Ammon's horn (tissue), 1 donor: ENCODE measurements around the gene NOMO2.
"Not testable (repeated sequence)": the region's sequence is repeated elsewhere in the genome, so short reads cannot be mapped to it uniquely, and the experiment has no call there.

Experiments used
- DNase-seq: peaks from one replicate; pipeline ENCODE4 v3.0.0-alpha.2; 2016; ENCODE audit warnings: low spot score

The NOMO2 gene

GRCh38 chr16:18518536-18519283 lies 43.2 kb downstream of the NOMO2 start:
- not testable (repeated sequence) for DNase-seq

- DNase-seq: not testable (repeated sequence)
Measured at GRCh38 chr16:18498430-18498829, 63.5 kb downstream of the NOMO2 start.

DNA sequence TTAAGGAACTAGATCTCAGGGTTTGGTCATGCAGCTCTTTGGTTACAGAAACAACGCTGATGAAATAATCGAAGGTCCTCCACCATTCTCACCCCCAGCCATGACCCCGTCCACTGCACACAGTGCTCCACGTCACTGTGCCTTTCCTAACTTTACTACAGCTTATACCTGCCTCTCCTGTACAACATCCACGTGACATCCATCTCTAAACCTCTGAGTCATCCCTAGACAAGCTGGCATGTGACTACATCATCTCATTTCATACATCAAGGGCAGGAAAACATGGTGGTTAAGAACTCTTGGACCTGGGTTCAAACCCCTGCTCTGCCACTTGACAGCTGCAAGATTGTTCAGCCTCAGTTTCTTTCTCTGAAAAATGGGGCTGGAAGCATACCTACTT lies 64.9 kb downstream of the NOMO2 start:
- not testable (repeated sequence) for DNase-seq

DNA sequence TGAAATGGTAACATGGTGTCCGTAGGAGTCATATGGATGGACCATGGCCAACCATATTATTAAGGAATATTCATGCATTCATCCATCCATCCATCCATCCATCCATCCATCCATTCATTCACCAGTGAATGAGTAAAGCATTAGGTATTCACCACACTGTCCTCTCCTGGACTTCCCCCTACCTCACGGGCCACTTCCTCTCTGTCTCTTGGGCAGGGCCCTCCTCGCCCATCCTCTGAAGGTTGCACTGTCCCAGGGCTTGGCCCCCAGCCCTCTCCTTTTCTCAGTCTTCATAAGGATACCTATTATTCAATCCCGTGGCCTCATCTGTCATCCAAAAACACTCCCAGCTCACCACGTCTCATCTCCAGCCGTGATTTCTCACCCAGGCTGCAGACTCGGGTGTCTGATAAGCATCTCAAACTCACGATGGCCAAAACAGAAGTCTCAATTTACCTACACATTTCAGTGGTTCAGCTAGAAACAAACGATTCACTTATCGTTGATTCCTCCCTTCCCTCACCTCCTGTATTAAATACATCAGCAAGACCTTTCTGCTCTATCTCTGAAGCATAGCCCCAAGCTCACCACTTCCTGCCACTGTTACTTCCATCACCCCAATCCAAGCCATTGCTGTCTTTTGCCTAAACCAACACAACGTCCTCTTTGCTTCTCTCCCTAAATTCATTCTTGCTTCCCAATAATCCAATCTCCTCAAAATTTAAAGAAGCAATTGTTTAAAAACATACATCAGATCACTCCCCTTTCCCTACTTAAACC lies 69.6 kb downstream of the NOMO2 start:
- not testable (repeated sequence) for DNase-seq

DNA sequence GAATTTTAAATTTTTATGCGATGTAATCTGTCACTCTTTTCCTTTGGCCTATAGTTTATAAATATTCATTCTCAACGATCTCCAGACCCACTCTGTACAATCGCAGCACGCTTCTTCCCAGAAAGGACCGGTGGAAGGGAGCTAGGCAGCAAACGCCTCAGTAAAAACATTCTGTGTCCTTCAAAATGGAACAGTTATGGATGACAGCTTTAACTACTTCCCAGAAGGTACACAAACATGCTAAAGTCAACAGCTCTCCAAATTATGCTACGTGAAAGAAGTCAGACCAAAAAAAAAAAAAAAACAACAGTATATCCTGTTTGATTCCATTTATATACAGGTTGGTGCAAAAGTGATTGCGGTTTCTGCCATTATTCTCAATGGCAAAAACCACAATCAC lies 125.9 kb downstream of the NOMO2 start:
- DNase-seq: not testable (repeated sequence)

DNA sequence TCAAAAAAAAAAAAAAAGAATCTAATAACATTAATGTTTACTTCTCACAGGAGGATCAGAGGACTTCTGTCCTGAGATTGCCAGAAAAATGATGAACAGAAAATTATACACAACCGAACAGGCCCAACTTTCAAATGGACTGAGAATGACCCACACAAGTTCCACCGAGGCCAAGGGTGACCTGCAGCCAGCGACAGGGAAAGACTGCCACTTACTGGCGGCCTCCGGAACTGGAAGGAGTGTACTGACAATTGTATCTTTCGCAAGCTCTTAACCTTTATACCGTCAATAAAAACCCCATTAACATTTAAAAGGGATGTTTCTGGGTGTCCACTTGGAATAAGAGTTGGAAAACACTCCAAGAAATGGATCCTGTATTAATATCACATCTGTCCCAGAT lies 146.1 kb downstream of the NOMO2 start:
- DNase-seq: not testable (repeated sequence)

DNA sequence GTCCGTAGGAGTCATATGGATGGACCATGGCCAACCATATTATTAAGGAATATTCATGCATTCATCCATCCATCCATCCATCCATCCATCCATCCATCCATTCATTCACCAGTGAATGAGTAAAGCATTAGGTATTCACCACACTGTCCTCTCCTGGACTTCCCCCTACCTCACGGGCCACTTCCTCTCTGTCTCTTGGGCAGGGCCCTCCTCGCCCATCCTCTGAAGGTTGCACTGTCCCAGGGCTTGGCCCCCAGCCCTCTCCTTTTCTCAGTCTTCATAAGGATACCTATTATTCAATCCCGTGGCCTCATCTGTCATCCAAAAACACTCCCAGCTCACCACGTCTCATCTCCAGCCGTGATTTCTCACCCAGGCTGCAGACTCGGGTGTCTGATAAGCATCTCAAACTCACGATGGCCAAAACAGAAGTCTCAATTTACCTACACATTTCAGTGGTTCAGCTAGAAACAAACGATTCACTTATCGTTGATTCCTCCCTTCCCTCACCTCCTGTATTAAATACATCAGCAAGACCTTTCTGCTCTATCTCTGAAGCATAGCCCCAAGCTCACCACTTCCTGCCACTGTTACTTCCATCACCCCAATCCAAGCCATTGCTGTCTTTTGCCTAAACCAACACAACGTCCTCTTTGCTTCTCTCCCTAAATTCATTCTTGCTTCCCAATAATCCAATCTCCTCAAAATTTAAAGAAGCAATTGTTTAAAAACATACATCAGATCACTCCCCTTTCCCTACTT lies 152.2 kb downstream of the NOMO2 start:
- DNase-seq: not testable (repeated sequence)

DNA sequence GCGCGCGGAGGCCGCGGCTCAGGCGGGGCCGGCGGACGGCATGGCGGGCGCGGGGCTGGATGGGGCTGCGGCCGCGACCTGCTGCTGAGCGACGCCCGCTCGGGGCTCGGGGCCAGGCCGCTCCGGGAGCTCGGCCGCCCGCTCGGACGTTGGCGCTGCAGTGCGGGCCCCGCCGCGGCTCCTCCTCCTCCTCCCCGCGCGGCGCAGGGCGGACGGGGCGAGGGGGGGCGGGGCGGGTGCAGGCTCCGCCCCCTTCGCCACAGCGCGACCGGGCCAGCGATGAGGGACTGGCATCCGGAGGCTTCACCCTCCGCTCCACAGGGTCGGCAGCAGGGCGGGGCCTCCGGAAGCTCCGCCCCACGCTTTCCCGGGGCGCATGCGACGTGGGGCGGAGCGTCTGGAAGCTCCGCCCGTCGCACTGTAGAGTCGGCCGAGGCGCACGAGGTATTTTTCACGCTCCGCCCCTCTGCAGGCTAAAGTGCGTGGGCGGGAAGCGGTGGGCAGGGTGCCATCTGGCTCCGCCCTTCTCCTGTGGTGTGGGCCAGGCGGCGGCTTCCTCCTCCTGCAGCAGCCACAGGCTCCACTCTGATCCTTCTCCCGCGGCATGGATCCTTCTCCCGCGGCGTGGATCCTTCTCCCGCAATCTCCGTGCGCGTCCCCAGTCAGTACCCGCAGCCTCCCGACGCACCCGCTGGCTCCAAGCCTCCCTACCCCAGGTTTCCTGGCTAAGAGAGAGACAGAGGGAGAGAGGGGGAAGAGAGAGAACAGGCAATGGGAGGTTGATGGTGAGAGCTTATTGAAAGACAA lies 159.8 kb downstream of the NOMO2 start:
- not testable (repeated sequence) for DNase-seq

DNA sequence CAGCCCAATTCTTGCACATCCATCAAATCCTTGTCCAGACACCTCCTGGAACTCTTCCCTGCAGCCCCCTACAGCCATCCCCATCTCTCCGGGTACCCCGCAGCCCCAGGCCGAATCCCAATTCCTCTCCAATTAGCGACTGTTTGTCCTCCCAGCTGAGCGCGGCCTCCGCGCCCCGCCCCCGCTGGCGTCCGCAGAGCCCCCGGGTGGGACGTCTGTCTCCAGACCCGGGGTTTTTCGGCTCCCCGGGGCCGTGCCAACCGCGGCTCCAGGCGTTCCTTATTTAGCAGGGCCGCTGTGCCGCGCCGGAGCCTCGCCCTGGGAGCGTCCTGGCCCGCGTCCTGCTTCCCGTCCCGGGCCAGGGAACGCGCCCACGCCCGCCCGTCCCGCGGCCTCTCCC lies 160.7 kb downstream of the NOMO2 start:
- DNase-seq: not testable (repeated sequence)

GRCh38 chr16:18394363-18394762 lies 167.5 kb downstream of the NOMO2 start:
- not testable (repeated sequence) for DNase-seq

DNA sequence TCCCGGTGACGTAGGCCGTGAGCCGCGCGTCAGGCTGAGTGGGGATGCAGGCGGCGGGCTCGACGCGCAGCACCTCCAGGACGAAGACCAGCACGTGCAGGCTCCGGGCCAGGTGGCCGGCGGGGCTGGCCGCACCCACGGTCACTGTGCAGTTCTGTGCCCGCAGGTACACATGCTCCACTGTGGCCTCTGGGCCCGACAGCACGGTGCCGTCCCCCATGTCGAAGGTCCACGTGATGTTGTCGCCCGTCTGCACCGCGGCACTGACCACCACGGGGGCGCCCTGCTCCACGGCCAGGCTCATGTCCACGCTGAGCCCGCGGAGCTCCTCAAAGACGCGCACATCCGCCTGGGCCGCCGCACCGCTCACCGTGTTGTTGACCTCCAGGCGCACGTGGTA lies 174.1 kb downstream of the NOMO2 start:
- not testable (repeated sequence) for DNase-seq

- not testable (repeated sequence) for DNase-seq
Measured at GRCh38 chr16:18386517-18386916, 175.4 kb downstream of the NOMO2 start.

DNA sequence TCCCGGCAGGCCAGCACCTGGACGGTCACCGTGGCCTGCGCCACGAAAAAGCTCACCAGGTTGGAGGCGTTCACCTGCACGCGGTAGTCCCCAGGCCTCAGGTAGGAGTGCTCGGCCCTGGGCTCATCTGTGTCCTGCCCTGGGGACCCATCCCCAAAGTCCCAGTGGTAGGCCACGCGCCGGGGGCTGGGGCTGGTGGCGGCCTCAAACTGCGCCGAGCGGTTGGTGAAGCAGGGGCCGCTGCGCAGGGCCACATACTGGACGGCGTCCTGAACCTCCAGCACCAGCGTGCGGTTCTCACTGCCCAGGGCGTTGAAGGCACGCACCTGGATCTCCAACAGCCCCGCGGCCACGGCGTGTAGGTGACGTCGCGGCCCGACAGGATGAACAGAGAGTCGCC lies 176.6 kb downstream of the NOMO2 start:
- DNase-seq: not testable (repeated sequence)

GRCh38 chr16:18384869-18385268 lies 177.0 kb downstream of the NOMO2 start:
- not testable (repeated sequence) for DNase-seq

DNA sequence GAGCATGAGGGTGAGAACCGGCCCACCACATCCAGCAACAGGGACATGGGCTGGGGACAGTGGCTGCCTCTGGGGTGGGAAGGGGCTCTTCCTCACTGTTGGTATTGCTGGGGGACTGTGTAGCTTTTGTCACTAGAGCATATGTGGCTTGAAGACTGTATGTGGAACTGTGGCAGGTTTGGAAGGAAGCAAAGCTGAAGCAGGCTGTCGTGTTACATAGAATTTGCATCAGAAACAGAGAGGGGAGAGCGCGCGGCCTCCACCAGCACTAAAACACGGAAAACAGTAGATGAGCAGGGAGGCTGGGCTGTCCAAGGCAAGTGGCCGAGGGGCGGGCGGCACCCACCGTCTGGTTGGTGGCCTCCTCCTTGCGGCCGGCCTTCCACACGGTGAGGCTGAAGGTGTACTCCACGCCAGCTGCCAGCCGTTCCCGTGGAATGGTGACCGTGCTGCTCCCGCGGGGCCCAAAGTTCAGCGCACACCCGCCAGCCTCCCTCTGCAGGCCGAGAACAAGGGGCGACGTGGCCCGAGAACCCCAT lies 177.7 kb downstream of the NOMO2 start:
- not testable (repeated sequence) for DNase-seq

DNA sequence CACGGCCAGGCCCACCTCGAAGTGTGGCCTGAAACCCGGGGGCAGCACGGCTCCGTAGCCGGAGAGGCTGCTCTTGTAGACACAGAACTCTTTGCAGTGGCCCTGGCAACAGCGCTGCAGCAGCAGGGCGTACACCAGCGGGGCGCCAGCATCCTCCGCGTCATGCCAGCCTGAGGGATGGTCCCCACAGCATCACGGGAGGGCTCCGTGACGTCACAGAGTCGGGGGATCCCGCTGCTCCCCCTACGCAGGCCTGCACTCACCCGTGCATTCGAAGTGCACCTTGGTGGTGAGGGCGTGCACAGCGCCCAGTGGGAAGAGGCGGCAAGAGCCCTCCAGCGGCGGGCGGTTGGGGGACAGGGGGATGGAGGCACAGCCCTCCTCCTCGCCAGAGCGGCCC lies 179.2 kb downstream of the NOMO2 start:
- DNase-seq: not testable (repeated sequence)
